Neural progenitor cell (in vitro differentiated cells): Measurements from ENCODE around the gene GUCY1B1.

Experiments
- EZH2 ChIP-seq: fragments of 200-600 bp; sonication (generic); IDR thresholded peaks from 2 replicates; pipeline ENCODE4 v1.6.1; 2017; ENCODE audit warnings: antibody characterized with exemption, mild to moderate bottlenecking, moderate library complexity
- EZH2phosphoT487 ChIP-seq: fragments of 200-600 bp; sonication (generic); IDR thresholded peaks from 2 replicates; pipeline ENCODE4 v1.6.1; 2017; ENCODE audit warnings: antibody characterized with exemption
- TF ChIP-seq, protein P1 (sequence below): fragments of 200-600 bp; sonication (generic); IDR thresholded peaks from 2 replicates; pipeline ENCODE4 v1.5.1; 2017; ENCODE audit warnings: antibody characterized with exemption, mild to moderate bottlenecking

DNA sequence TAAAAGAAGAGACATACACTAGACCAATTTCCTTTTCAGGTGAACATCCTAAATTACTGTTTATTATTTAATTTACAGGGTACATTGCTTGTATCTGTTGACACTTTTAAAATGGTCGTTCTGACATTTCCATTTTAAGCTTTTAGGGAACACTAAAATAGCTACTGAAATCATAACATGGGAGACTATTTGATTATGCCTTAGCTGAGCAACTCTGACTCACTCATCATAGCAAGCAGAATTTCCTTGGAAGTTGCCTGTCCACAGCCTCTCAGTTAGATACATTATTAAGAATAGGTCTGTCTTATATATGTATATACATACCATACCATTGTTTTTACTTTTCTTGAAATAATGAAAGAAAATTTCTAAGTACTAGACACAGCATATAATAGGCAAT, 22.0 kb downstream of the GUCY1B1 start:
- TF ChIP-seq, protein P1, sequence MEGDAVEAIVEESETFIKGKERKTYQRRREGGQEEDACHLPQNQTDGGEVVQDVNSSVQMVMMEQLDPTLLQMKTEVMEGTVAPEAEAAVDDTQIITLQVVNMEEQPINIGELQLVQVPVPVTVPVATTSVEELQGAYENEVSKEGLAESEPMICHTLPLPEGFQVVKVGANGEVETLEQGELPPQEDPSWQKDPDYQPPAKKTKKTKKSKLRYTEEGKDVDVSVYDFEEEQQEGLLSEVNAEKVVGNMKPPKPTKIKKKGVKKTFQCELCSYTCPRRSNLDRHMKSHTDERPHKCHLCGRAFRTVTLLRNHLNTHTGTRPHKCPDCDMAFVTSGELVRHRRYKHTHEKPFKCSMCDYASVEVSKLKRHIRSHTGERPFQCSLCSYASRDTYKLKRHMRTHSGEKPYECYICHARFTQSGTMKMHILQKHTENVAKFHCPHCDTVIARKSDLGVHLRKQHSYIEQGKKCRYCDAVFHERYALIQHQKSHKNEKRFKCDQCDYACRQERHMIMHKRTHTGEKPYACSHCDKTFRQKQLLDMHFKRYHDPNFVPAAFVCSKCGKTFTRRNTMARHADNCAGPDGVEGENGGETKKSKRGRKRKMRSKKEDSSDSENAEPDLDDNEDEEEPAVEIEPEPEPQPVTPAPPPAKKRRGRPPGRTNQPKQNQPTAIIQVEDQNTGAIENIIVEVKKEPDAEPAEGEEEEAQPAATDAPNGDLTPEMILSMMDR, result no peak
- no peak for TF ChIP-seq EZH2
- no peak for TF ChIP-seq EZH2phosphoT487
